Renal cortex interstitium (tissue), 15 donors: ENCODE data around the gene AGBL3. TPM values are rescaled to one million over a fixed set of nuclear protein-coding genes. Genes with fewer than 3 reads are reported as not detected.
A peak's percentile ranks its signal among the peaks of the same experiment; 100 is the strongest.

ENCODE experiments used
- DNase-seq, 11 donors: peaks; one replicate each; pipeline ENCODE4 v3.0.0-alpha.2; 2013; ENCODE audit warnings: low read depth in 9 of 11, low spot score in 4 of 11; ENCODE audit errors: extremely low read depth in 1 of 11
- long read RNA-seq, 16 experiments: transcript quantifications; one replicate each; lab custom pipeline, GENCODE V29; 2026
- polyA plus RNA-seq, 3 donors: library from polyadenylated mRNA; unstranded; fragments of 120-200 nt; gene quantifications; one replicate each; pipeline ENCODE4 v1.2.1, GENCODE V29; 2013; ENCODE audit not compliant: insufficient read length in 3 of 3

AGBL3 gene
- polyA plus RNA-seq = 10 to 100 TPM in 2 of 3 donors, 1 to 10 TPM in 1; 9.1 to 21.3 (median 10.4) TPM
- long read RNA-seq, donor 1 = 0 reads
- long read RNA-seq, donor 2, partial matches to known transcripts = 0 of 1 reads
- long read RNA-seq, donor 2, other reads (novel, unspliced or antisense) = 0 of 1 reads
- long read RNA-seq, donor 3 = 0 reads
- long read RNA-seq, donor 4, partial matches to known transcripts = 0 of 19 reads
- long read RNA-seq, donor 4, other reads (novel, unspliced or antisense) = 18 of 19 reads
- long read RNA-seq, donor 5 = 0 reads
- long read RNA-seq, donor 6 = 0 reads
- long read RNA-seq, donor 7, partial matches to known transcripts = 6 of 20 reads
- long read RNA-seq, donor 7, other reads (novel, unspliced or antisense) = 13 of 20 reads
- long read RNA-seq, donor 8 = 0 reads
- long read RNA-seq, donor 9 = 0 reads
- long read RNA-seq, donor 10 = 0 reads
- long read RNA-seq, donor 11, partial matches to known transcripts = 5 of 7 reads
- long read RNA-seq, donor 11, other reads (novel, unspliced or antisense) = 0 of 7 reads
- long read RNA-seq, donor 12, partial matches to known transcripts = 0 of 1 reads
- long read RNA-seq, donor 12, other reads (novel, unspliced or antisense) = 0 of 1 reads
- long read RNA-seq, donor 13 = 0 reads
- long read RNA-seq, donor 14 = 0 reads
- long read RNA-seq, donor 15 = 0 reads
- long read RNA-seq, donor 16, partial matches to known transcripts = 17 of 56 reads
- long read RNA-seq, donor 16, other reads (novel, unspliced or antisense) = 37 of 56 reads

DNA sequence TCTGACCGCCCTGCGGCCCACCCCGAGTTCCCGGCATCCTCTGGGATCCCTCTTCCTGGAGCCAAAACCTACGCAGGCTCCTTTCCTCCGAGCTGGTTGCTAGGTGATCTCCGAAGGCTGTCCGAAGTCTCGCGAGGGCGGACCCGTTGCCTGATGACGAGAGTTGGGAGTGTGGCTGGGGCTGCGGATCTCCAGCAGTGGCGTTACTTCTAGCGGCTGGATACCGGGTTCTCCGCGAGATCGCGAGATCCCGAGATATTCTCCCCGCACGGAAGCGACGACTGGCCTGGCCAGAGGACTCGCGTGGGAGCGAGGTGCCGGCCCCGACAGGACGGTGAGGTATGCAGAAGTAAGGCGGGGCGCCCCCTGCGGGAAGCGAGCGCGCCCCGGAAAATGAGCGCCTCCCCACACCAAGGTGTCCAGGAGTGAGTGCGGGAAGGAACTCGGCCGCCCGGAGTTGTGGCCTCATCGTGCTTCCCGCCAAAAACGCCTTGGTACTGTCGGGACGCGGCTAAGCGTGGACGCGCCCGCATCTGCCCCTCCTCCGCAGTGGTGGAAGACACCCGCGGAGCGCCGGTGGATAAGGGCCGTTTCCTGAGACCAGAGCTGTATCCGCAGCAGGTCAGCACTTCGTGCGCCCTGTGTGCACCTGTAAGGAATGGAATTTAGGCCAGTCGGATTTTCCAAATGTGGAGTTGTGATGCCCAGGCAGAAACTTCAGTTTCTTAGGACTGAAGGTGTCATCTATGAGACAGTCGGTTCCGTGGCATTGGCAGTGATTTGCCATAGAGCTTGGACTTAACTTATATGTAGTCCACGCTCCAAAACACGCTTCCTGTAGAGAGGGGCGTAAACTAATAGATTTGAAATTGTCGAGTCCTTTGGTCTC is at the start of gene AGBL3:
AGBL3 (plus strand) TSS at position 146 of the 889 bp plus-strand sequence. CDS start 1,426 bp downstream, outside the sequence.
- DNase-seq = peak; percentile 89 to 96 (median 94)

DNA sequence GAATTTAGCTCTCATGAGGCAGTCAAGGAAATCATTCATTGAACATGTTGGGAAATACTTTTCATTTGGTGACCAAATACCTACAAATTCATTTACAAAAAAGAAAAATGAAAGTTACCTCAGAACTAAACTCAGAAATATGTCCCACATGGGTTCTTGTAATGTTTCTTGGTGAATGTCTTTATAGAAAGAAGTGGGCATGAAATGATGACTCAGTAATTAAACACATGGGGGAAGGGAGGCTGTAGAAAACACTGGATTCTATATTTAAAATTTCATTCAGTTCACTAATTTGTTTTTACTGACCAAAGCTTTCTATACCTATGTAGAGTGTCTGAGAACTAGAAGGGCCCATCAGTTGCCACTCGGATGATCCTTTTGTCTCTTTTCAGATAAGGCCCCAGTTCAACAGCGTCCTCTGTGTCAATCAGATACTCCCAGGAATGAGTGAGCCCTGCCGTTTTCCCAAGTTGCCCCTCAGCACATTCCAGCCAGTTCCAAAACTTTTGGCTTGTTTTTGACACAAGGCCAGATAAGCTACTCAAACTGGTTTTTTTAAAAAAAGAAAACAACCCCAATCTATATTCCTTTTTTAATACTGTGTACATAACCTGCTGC is 49.3 kb upstream of the AGBL3 start:
- no peak for DNase-seq

DNA sequence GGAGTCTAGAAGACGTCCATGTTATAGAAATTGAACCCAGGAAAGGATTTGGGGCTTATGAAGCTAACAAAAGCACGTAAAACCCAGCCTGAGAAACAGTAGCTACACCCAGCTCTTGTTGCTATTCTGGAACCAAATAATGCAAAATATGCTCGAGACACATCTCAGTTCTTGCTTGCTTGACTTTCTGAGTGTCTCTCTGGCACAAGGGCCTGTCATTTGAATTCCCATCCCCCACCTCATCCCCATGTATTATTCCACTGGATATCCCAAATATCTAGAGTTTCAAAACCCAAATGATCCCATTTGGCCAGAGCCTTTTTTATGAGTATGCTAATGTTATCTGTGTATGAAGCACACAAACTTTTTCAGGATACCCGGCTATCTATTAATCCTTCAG is 48.2 kb upstream of the AGBL3 start:
- DNase-seq = no peak

DNA sequence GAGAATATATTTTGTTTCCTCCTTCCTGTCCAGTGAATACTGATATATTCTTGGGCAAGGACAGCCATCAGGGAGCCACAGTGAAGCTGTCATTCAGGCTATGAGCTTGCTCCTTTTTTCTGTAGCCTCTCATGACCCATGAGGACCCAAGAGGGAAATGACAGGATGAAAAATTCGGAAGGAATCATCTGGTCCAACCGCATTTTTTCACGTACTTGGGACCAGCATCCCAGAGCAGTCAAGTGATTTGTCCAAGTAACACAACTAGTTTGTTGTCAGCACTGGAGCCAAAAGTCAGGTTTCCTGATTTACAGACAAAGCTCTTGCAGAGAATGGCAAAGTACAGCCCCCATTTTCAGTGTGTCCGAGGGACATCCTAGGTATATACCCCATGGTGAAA is 47.2 kb upstream of the AGBL3 start:
- no peak for DNase-seq

GRCh38 chr7:134940729-134941128 is 45.6 kb upstream of the AGBL3 start:
- no peak for DNase-seq

DNA sequence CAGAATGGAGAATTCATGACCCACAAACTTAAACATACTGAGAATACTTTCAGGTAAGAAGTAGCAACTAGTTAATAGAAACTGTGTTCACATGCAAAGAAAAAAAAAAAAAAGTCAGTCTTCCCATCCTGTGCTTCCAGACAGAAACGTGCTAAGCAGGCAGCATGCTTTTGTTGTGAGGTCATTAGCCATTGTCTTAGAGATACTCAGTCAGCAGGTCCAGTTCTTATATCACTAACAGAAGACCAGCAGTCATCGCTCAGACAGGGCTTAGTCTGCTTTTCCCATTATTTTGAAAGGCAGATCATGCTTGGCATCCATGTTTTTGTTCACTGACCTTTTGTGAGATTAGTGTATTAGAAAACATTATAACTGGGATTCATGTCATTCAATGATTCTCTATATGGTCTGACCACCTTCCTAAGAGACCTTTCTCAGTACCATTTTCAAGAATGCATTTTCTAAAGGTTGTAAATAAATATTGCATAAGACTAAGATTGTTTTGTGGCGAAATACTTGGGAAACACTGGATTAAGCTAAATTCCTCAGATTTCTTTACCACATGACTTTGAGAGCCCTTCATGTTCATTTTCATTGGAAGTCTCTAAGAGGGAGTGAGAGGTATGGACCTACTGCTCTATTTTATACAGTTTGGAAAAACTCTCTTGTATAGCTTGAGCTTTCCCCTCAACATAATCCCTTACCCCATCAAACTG is 45.0 kb upstream of the AGBL3 start:
- no peak for DNase-seq

DNA sequence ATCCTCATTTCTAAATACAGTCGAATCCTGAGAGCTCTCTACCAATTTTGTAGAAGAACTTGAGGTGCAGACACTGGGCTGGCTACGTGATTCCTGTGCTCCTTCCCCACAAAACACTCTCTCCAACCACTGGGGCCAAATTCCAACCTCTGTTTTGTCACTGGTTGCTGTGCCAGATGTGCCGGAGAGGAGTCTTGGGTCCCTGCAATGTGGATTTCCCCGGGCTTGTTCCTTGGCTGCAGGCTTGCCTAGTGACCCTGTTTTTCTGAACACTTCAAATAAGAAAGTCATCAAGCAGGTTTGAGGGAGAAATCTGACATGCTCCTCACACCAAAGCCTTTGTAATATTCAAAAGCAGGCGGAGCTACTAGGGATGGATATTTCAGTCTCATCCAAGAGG is 44.4 kb upstream of the AGBL3 start:
- no peak for DNase-seq

- DNase-seq = no peak
These were observed 43.4 kb upstream of the AGBL3 start for GRCh38 chr7:134942690-134943466.

DNA sequence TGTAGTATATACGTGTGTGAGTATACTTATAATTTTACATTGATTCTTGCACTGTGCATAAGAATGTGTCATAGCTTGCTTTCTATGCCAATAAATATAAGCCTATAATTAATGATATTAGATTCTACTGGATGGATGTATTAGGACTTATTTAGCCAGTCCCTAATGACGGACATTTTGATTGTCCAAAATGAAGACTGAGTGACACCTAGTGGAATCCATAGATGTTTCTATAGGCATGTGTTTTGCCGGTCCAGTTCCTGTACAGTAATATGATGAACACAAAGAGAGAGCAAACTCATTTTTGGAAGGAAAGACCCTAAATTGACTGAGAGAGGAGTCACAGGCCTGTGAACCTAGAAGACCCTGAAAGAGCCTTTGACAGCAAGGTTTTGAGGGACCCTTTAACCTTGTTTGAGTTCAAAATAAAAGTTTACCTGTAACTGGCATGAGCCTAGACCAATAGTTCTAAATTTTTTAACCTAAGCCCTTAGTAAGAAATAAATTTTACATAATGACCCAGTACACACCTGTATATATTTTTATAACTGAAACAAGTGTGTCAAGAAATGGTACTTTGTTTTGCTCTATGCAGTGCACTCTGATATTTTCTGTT is 42.4 kb upstream of the AGBL3 start:
- DNase-seq = peak in 2 of 11 donors; percentile 24 to 38

- DNase-seq = no peak
These were observed 40.6 kb upstream of the AGBL3 start for GRCh38 chr7:134945691-134946090.

DNA sequence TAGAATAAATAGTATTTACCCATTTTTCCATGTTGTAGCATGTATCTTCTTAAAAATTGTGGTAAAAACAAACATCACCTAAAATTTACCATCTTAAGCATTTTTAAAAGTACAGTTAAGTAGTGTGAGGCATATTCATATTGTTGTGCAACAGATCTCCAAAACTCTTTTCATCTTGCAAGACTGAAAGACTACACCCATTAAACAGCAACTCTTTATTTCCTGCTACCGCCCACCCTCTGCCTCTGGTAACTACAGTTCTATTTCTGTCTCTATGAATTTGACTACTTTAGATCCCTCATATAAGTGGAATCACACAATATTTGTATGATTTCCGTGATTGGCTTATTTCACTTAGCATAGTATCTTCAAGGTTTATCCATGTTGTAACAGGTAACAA is 40.0 kb upstream of the AGBL3 start:
- no peak for DNase-seq

DNA sequence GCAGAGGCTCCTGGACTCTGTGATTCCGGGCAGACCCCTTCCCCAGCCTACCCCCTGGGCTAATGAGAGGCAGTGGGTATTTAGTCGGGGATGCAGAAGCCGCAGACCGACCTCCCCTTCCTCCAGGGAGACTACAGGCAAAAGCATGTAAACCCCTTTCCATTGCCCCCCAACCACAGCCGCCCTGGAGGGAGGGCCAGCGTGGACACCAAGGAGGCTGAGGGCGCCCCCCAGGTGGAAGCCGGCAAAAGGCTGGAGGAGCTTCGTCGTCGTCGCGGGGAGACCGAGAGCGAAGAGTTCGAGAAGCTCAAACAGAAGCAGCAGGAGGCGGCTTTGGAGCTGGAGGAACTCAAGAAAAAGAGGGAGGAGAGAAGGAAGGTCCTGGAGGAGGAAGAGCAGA is 39.0 kb upstream of the AGBL3 start:
- no peak for DNase-seq

GRCh38 chr7:134947831-134948230 is 38.5 kb upstream of the AGBL3 start:
- DNase-seq = no peak

DNA sequence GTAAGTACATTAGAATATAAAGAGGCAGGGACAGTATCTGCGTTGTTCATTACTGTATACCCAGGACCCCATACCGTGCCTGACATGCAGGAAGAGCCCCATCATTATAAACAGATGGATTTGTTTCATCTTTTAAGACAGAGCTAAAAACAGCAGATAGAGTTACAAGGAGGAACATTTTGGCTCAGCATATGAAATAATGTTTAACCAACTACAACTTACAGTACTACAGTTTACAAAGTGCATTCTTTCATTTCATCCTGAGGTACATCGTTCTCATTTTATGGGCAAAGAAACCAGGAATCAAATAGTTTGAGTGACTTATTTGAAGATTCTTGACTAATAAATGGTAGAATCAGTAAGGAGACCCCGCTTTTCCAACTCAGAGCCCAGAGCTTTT is 38.1 kb upstream of the AGBL3 start:
- DNase-seq = no peak

GRCh38 chr7:134948736-134949135 is 37.6 kb upstream of the AGBL3 start:
- no peak for DNase-seq

DNA sequence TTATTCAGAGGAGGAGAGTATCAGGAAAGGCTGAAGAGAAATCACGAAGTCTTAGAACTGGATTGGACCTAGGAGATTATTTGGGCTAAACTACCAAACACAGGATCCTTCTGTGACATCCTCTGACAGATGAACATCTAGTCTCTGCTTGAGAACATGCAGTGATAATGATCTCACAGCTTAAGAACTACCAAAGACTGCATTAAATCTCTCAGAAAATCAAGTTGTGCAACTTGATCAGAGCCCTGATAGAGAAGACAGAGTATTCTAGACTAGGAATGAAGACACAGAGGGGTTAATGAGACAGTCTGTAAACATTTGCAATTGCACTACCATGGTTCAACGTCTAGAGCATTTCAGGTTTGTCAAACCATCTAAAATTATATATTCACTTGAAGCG is 37.1 kb upstream of the AGBL3 start:
- no peak for DNase-seq
